H1 (cell line): ENCODE measurements around the gene MCF2L2. TPM values are rescaled to one million over a fixed set of nuclear protein-coding genes. Genes with fewer than 3 reads are reported as not detected.

Experiments
- BACH1 ChIP-seq: IDR thresholded peaks from 2 replicates; pipeline ENCODE4 v1.6.1; 2012; ENCODE audit warnings: low read length, improper control_type of control experiment
- BRCA1 ChIP-seq: IDR thresholded peaks from 2 replicates; pipeline ENCODE4 v1.6.1; 2012; ENCODE audit warnings: low read depth, low read length, improper control_type of control experiment
- CBX5 ChIP-seq: fragments of 300-800, 300-1000 bp; sonication (generic); IDR thresholded peaks from 2 replicates; pipeline ENCODE4 v1.7.1; 2016; ENCODE audit warnings: antibody characterized with exemption, low read length, low read depth
- CHD7 ChIP-seq: fragments of 300-600 bp; sonication (generic); IDR thresholded peaks from 2 replicates; pipeline ENCODE4 v1.7.1; 2012; ENCODE audit warnings: low read length, moderate library complexity, mild to moderate bottlenecking, inconsistent platforms; ENCODE audit not compliant: insufficient replicate concordance
- GABPA ChIP-seq: IDR thresholded peaks from 2 replicates; pipeline ENCODE4 v1.6.1; 2011; ENCODE audit warnings: mild to moderate bottlenecking, low read length, moderate library complexity, borderline replicate concordance; ENCODE audit not compliant: insufficient read depth
- GTF2F1 ChIP-seq: IDR thresholded peaks from 2 replicates; pipeline ENCODE4 v1.6.1; 2012; ENCODE audit warnings: low read depth, low read length, improper control_type of control experiment, borderline replicate concordance
- MAX ChIP-seq: IDR thresholded peaks from 2 replicates; pipeline ENCODE4 v1.6.1; 2012; ENCODE audit warnings: inconsistent platforms
- NANOG ChIP-seq: IDR thresholded peaks from 2 replicates; pipeline ENCODE4 v1.6.1; 2011; ENCODE audit warnings: low read length, low read depth, mild to moderate bottlenecking, inconsistent platforms; ENCODE audit not compliant: insufficient read depth, poor library complexity, severe bottlenecking
- polyA plus RNA-seq, 7 experiments: library from polyadenylated mRNA; depleted of rRNA in 3 of 7; stranded (reverse) in 5 of 7; unstranded in 2 of 7; fragments of >200 nt in 5 of 7; fragments of 200-250 nt in 2 of 7; gene quantifications; 1 replicate in 5 of 7; 2 replicates in 1 of 7; 4 replicates in 1 of 7; pipeline versions ENCODE4 v1.2.1 to v1.2.3, GENCODE V29; 2011 to 2013; ENCODE audit warnings: missing spikeins in 2 of 7, mixed read lengths in 2 of 7
- total RNA-seq: library from RNA; stranded (reverse); fragmentation: NEBNext Ultra II Directional; extraction: Animal tissue kit (Norgen Biotek cat#: 25700); gene quantifications from 2 replicates; pipeline ENCODE4 v1.2.1, GENCODE V29; 2021

MCF2L2 gene
- total and polyA plus RNA-seq, 2 of the 8 experiments (the other 6 are each of a cell fraction or from before 2014, with no cell fraction given), result 4.1 to 13.7 TPM

- TF ChIP-seq CHD7, result no peak
- no peak for TF ChIP-seq GTF2F1
- TF ChIP-seq GABPA, result no peak
- no peak for TF ChIP-seq CBX5
- TF ChIP-seq NANOG, result no peak
- TF ChIP-seq MAX, result no peak
- TF ChIP-seq BACH1, result no peak
- no peak for TF ChIP-seq BRCA1
Observed at GRCh38 chr3:183189641-183190040, 238.8 kb downstream of the MCF2L2 start (continued).
